Kidney tubule cell (primary cell): ENCODE measurements around the gene C4orf50.

Experiments used
- DNase-seq: peaks from one replicate; pipeline ENCODE4 v3.0.0-alpha.2; 2018; ENCODE audit warnings: low spot score

Gene C4orf50

GRCh38 chr4:6043843-6044242, 25.6 kb upstream of the C4orf50 start:
- no peak for DNase-seq

- DNase-seq = no peak
Measured at GRCh38 chr4:6043188-6043587, 25.0 kb upstream of the C4orf50 start.

- DNase-seq = no peak
Measured at GRCh38 chr4:6042293-6043063, 24.2 kb upstream of the C4orf50 start.

- no peak for DNase-seq
Measured at GRCh38 chr4:6041800-6042199, 23.6 kb upstream of the C4orf50 start.

- no peak for DNase-seq
Measured at GRCh38 chr4:6038711-6039110, 20.5 kb upstream of the C4orf50 start.

GRCh38 chr4:6035786-6036185, 17.6 kb upstream of the C4orf50 start:
- no peak for DNase-seq

GRCh38 chr4:6033381-6033780, 15.2 kb upstream of the C4orf50 start:
- DNase-seq = no peak

GRCh38 chr4:6032249-6033244, 14.3 kb upstream of the C4orf50 start:
- peak; percentile 50 for DNase-seq

GRCh38 chr4:6031846-6032245, 13.6 kb upstream of the C4orf50 start:
- no peak for DNase-seq

GRCh38 chr4:6030679-6031078, 12.4 kb upstream of the C4orf50 start:
- DNase-seq = no peak

GRCh38 chr4:6029254-6029653, 11.0 kb upstream of the C4orf50 start:
- DNase-seq = no peak

GRCh38 chr4:6028168-6028567, 9.9 kb upstream of the C4orf50 start:
- DNase-seq = no peak

GRCh38 chr4:6027392-6027791, 9.2 kb upstream of the C4orf50 start:
- DNase-seq = peak; percentile 22

GRCh38 chr4:6024313-6024960, 6.2 kb upstream of the C4orf50 start:
- no peak for DNase-seq

- DNase-seq = peak; percentile 27
Measured at GRCh38 chr4:6023731-6024130, 5.5 kb upstream of the C4orf50 start.

- DNase-seq = no peak
Measured at GRCh38 chr4:6022607-6023288, 4.5 kb upstream of the C4orf50 start.

- no peak for DNase-seq
Measured at GRCh38 chr4:6021831-6022606, 3.8 kb upstream of the C4orf50 start.

GRCh38 chr4:6020613-6021012, 2.4 kb upstream of the C4orf50 start:
- no peak for DNase-seq

- peak; percentile 64 for DNase-seq
Measured at GRCh38 chr4:6019316-6020263, 1.4 kb upstream of the C4orf50 start.

- DNase-seq = no peak
Measured at GRCh38 chr4:6017800-6018199, 431 bp downstream of the C4orf50 start.
